HepG2 (cell line): Measurements from ENCODE around the gene TUBB3. TPM values are rescaled to one million over a fixed set of nuclear protein-coding genes. Genes with fewer than 3 reads are reported as not detected.

Experiments used
- AHR ChIP-seq: IDR thresholded peaks from 2 replicates; pipeline ENCODE4 v1.6.1; 2018; ENCODE audit warnings: missing genetic modification reagents, missing compliant biosample characterization
- ELK4 ChIP-seq: sonication (generic); formaldehyde crosslinking; IDR thresholded peaks from 2 replicates; pipeline ENCODE4 v1.9.0; 2021; ENCODE audit warnings: missing genetic modification reagents, borderline replicate concordance
- ETV5 ChIP-seq: IDR thresholded peaks from 2 replicates; pipeline ENCODE4 v1.6.1; 2018; ENCODE audit warnings: missing biosample characterization, missing genetic modification reagents, inconsistent platforms, borderline replicate concordance
- FOXK1 ChIP-seq: sonication (generic); formaldehyde crosslinking; IDR thresholded peaks from 2 replicates; pipeline ENCODE4 v1.4.0; 2020; ENCODE audit warnings: low read depth, missing genetic modification reagents, borderline replicate concordance
- FOXP4 ChIP-seq: sonication (generic); formaldehyde crosslinking; IDR thresholded peaks from 2 replicates; pipeline ENCODE4 v1.4.0; 2020; ENCODE audit warnings: missing genetic modification reagents
- HNF4G ChIP-seq, 2 experiments: sonication (generic) in 1 of 2; formaldehyde crosslinking in 1 of 2; IDR thresholded peaks; 2 replicates each; pipeline versions ENCODE4 v1.4.0 to v1.6.1; 2011 to 2020; ENCODE audit warnings: borderline replicate concordance in 2 of 2, low read depth in 2 of 2, mild to moderate bottlenecking in 2 of 2, low read length in 1 of 2, missing genetic modification reagents in 1 of 2, moderate library complexity in 1 of 2
- HNRNPLL ChIP-seq: fragments of 200-400 bp; formaldehyde crosslinking; IDR thresholded peaks from 2 replicates; pipeline ENCODE4 v1.6.1; 2017; ENCODE audit warnings: mild to moderate bottlenecking, low read depth, low read length; ENCODE audit not compliant: poor library complexity, severe bottlenecking
- JUND ChIP-seq: sonication (generic); formaldehyde crosslinking; IDR thresholded peaks from 2 replicates; pipeline ENCODE4 v1.8.0; 2022; ENCODE audit warnings: mild to moderate bottlenecking, missing genetic modification reagents
- NFIB ChIP-seq: sonication (generic); formaldehyde crosslinking; IDR thresholded peaks from 2 replicates; pipeline ENCODE4 v1.9.0; 2021; ENCODE audit warnings: missing genetic modification reagents, mild to moderate bottlenecking, borderline replicate concordance
- SKI ChIP-seq: fragments of 450-650 bp; IDR thresholded peaks from one replicate; pipeline ENCODE4 v1.6.1; 2018; ENCODE audit warnings: mild to moderate bottlenecking; ENCODE audit not compliant: partially characterized antibody
- SMC3 ChIP-seq: IDR thresholded peaks from 2 replicates; pipeline ENCODE4 v1.6.1; 2011; ENCODE audit warnings: low read length, improper control_type of control experiment
- SNAPC2 ChIP-seq: sonication (generic); formaldehyde crosslinking; IDR thresholded peaks from 2 replicates; pipeline ENCODE4 v1.8.1; 2022; ENCODE audit warnings: mild to moderate bottlenecking, missing genetic modification reagents
- ZNF142 ChIP-seq: sonication (generic); formaldehyde crosslinking; IDR thresholded peaks from 2 replicates; pipeline ENCODE4 v1.4.0; 2020; ENCODE audit warnings: missing genetic modification reagents
- ZNF609 ChIP-seq: sonication (generic); formaldehyde crosslinking; IDR thresholded peaks from 2 replicates; pipeline ENCODE4 v1.4.0; 2020; ENCODE audit warnings: mild to moderate bottlenecking, missing genetic modification reagents, borderline replicate concordance
- polyA plus RNA-seq, 8 experiments: library from polyadenylated mRNA; depleted of rRNA in 3 of 8; stranded (reverse) in 7 of 8; unstranded in 1 of 8; fragments of >200 nt; fragmentation: Illumina TruSeq in 4 of 8; extraction: Trizol in 4 of 8; gene quantifications; 2 replicates each; pipeline versions ENCODE4 v1.2.1 to v1.2.3, GENCODE V29; 2011 to 2016; ENCODE audit warnings: low read depth in 4 of 8, missing spikeins in 1 of 8, mixed read lengths in 1 of 8; ENCODE audit not compliant: insufficient read depth in 1 of 8
- total RNA-seq, 5 experiments: library from RNA; depleted of rRNA; stranded (reverse); fragments of >200 nt; fragmentation: Illumina TruSeq; extraction: Trizol; gene quantifications; 2 replicates each; pipeline ENCODE4 v1.2.3, GENCODE V29; 2016; ENCODE audit warnings: low read depth in 1 of 5

The TUBB3 gene
- total and polyA plus RNA-seq, 2 of the 13 experiments (the other 11 are each of a cell fraction or from before 2014, with no cell fraction given): 110 to 185 TPM

GRCh38 chr16:89917773-89918452 is 5.2 kb upstream of the TUBB3 start (continued):
- no peak for TF ChIP-seq HNF4G (IDR thresholded peaks at IDR 0.05; ENCODE audit: borderline replicate concordance, low read depth, low read length)
- peak; percentile 90 for TF ChIP-seq HNF4G (CRISPR knock-in tag; IDR thresholded peaks at IDR 0.05; ENCODE audit: borderline replicate concordance, low read depth)
- peak; percentile 98 for TF ChIP-seq ETV5 (CRISPR knock-in tag)
- TF ChIP-seq ELK4: peak; percentile 85; the same call in 1 of the 2 replicates
- TF ChIP-seq ZNF609 (CRISPR knock-in tag): peak; percentile 98
- TF ChIP-seq SNAPC2 (CRISPR knock-in tag): peak; percentile 98
- TF ChIP-seq SKI: peak; percentile 83
- TF ChIP-seq NFIB (CRISPR knock-in tag): no peak
- peak; percentile 97 for TF ChIP-seq ZNF142
- peak; percentile 99 for TF ChIP-seq HNRNPLL
- TF ChIP-seq JUND (CRISPR knock-in tag): peak; percentile 78
- peak; percentile 91 for TF ChIP-seq FOXK1 (CRISPR knock-in tag)
- no peak for TF ChIP-seq SMC3
- peak; percentile 97 for TF ChIP-seq AHR (CRISPR knock-in tag)
- peak; percentile 96 for TF ChIP-seq FOXP4
